NCI-H187 (cell line): ENCODE data around the gene DOK5.
"Not testable (repeated sequence)": the region's sequence is repeated elsewhere in the genome, so short reads cannot be mapped to it uniquely, and the experiment has no call there.

Source experiments
- DNase-seq, 2 experiments: peaks; one replicate each; lab custom pipeline; 2025; lab: John Stamatoyannopoulos, UW

Gene DOK5

GRCh38 chr20:54470697-54471096, 4.7 kb upstream of the DOK5 start:
- no peak for DNase-seq

- DNase-seq = no peak
Observed at GRCh38 chr20:54472607-54473006, 2.8 kb upstream of the DOK5 start.

GRCh38 chr20:54473340-54473739, 2.1 kb upstream of the DOK5 start:
- DNase-seq = no peak

GRCh38 chr20:54474046-54474445, 1.3 kb upstream of the DOK5 start:
- DNase-seq = no peak

- no peak for DNase-seq
Observed at GRCh38 chr20:54474866-54475265, 527 bp upstream of the DOK5 start.

DNA sequence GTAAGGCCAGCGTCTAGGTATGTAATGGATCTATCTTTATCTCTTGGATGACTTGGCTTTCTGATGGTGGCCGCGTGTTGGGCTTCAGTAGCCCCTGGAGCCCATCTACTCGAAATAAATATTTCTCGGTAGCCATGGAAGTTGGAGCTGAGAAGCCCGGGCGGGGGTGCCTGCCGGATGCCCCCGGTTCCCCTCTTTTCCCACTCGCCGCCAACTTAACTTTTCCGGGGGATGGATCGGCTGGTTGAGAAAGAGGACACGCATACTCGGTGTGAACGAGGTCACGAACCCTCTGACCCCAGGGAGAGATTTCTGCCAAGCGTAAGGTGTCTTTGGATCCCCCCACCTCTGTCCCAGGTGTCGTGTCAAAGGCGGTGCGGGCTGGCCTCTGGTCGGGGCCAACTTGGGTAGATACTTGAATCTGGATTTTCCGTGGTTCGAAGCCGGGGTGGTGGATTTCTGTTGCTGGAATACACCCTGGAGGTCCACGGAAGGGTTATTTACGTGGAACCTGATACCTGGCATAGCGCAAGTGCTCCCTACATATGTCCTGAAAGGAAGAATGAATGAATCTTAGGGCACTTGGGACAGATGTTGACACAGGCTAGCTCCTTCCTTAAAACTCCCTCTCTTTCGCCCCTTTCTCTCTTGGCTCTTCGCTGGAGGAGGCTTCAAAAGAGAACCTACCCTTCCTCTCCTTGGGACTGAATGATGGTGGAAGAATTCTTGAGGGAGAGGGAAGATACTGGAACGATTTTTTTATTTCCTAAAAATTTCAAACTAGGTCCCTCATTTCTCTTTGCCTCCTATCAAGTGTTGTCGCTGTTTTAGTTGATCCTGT, 996 bp downstream of the DOK5 start:
- DNase-seq = no peak

- no peak for DNase-seq
Observed at GRCh38 chr20:54477191-54477955, 2.0 kb downstream of the DOK5 start.

- DNase-seq = no peak
Observed at GRCh38 chr20:54479138-54479906, 3.9 kb downstream of the DOK5 start.

- not testable (repeated sequence) for DNase-seq
Observed at GRCh38 chr20:54479937-54480336, 4.5 kb downstream of the DOK5 start.

GRCh38 chr20:54481442-54481841, 6.0 kb downstream of the DOK5 start:
- DNase-seq = no peak

GRCh38 chr20:54485631-54486030, 10.2 kb downstream of the DOK5 start:
- no peak for DNase-seq

- DNase-seq = no peak
Observed at GRCh38 chr20:54486585-54486984, 11.2 kb downstream of the DOK5 start.

DNA sequence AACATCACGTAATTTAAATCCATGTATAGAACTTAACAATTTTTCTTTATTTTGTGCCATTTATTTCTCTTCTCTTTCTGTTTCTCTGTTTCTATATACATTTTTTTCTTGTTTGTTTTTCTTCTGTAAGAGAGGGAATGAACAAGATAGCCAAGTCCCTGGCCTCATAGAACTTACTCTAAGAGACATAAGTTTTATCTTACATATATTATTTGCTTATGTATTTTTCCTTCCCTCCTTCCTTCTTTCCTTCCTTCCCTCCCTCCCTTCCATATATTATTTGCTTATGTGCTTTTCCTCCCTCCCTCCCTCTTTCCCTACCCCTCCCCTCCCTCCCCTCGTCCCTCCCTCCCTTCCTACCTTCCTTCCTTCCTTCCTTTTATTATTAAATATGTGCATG, 13.0 kb downstream of the DOK5 start:
- no peak for DNase-seq

DNA sequence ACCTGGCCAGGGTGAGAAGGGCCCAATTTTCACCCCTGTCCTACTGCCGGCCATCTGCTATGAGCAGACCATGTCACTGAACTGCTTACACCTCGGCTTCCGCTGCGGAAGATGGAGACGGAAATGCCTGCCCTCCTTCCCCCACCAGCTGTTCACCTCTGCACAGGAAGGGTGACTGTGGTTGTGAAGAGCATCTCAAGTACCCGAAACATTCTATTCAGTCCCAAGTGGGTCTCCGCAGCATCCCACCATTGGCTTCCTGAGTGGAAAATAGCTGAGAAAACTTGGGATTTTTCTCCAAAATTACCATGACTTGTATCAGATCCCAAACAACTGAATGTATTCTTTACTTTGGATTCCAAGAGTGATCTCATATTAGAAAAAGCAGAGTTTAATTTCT, 16.1 kb downstream of the DOK5 start:
- DNase-seq = no peak

DNA sequence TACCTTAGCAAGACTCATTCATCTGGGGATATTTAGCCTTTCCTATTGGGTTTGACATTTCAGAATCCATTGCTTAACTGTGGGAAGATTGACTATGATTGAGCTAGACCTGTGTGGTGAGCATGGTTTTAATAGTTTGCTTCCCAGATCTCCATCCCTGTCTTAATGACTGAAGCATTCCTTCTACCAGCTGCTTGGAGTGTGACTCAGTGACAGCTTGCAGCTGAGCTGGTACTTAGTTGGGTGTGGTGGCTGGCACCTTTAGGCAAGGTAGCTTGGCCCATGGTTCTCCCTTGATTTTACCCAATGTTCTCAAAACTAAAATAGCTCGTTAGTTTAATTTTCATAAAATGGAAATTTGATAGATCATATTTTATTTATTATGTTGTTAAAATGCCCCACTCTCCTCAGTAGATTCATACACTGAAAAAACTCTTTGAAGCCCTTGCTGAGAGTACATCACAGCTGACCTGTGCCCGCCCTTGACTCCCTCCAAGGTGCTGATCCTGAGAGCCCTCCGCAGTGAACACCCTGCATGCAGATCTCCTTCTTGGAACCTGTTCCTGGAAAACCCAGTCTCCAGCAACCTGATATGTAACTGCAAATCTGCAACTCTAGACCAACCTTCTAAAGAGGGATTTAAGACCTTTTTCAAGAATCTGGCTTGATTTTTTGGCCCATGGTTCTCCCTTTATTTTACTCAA, 19.1 kb downstream of the DOK5 start:
- DNase-seq = no peak

DNA sequence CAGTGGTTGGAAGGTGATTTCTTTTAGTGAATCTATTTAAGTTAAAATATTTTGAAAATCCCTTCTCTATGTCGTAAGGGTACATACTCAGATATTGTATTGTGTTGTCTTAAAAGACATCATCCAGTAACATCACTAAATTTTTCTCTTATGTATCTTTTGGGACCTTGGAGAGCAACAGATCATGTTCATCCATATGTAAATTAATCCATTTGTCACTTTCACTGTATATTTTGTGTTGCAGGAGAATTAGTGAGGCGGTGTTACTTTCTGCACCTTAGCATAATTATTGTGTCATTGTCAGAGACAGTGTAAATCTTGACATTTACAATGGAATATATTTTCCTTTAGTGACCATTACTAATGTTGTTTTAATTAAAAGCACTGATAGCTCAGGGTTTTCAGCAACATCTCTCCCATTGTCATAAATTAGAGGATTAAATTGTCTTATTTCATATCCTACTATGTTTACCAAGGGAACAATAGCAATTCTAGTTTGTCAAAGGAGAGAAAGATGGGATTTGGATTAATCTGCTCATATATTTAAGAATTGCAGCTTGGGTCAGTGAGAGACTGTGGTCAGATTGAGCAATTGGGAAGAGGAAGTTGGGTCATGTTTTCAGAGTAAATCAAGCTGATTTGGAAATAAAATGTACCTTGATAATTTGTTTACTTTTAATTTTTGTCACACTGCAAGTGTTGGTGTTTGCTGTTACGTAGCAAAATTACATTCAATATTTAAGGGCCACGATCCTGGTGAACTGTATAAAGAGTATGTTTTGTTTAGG, 22.7 kb downstream of the DOK5 start:
- DNase-seq = no peak

DNA sequence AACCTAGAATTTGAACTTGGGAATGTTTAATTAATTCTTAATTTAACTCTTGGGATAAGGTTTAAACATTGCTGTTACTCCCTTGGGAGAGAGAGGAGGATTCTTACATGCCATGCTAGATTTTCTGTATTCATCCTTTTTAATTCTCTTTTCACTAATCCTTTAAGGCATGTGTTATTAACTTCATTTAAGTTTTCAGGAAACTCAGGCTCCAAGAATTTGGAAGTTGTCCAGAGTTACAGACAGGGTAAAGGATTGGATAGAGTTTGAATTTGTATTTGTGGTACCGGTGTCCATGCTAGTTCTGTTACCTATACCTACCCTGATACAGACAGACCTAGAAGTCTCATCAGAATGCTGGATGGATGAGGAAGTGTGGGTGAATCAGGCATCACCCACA, 23.7 kb downstream of the DOK5 start:
- no peak for DNase-seq

DNA sequence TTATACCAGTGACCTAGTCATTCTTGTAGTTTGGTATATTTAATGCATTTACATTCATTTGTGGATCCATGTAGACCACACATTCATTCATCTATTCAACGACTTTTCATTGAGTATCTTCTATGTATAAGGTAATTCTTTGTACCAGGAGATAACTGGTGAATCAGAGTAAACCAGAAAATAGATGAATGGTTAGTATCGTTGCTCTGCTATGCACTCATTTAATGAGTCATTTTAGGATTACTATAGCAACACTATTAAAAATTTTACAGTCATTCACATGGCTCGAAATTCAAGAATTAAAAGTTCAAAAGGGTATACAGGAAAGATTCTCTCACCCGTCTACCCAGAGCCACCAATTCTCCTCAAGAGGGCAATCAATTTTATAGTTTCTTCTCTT, 26.8 kb downstream of the DOK5 start:
- no peak for DNase-seq

DNA sequence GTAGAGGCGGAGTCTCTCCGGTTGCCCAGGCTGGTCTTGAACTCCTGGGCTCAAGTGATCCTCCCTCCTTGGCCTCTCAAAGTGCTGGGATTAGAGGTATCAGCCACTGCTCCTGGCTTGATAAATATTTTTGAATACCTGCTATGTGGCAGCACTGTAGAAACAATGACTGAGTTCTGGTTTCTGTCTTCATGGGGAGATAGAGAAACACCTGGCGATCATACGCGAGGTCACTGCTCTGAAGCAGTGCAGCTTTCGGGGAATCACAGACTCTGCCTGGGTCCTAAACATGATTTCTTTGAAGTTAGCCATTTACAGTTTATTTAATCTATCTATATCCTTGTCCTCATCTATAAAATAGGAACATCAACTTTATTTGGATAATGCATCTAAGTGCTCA, 31.2 kb downstream of the DOK5 start:
- no peak for DNase-seq

- no peak for DNase-seq
Observed at GRCh38 chr20:54510541-54511129, 35.2 kb downstream of the DOK5 start.

- no peak for DNase-seq
Observed at GRCh38 chr20:54512694-54513093, 37.3 kb downstream of the DOK5 start.
